ENCODE data around the gene LRRC8C. TPM values are rescaled to one million over a fixed set of nuclear protein-coding genes. Genes with fewer than 3 reads are reported as not detected.
A peak's percentile ranks its signal among the peaks of the same experiment; 100 is the strongest.

LRRC8C gene
- polyA plus RNA-seq, 10 donors: 8.4 to 12.3 (median 9.7) TPM

- DNase-seq: no peak
Observed at GRCh38 chr1:89727517-89728312, 94.8 kb downstream of the LRRC8C start.

DNA sequence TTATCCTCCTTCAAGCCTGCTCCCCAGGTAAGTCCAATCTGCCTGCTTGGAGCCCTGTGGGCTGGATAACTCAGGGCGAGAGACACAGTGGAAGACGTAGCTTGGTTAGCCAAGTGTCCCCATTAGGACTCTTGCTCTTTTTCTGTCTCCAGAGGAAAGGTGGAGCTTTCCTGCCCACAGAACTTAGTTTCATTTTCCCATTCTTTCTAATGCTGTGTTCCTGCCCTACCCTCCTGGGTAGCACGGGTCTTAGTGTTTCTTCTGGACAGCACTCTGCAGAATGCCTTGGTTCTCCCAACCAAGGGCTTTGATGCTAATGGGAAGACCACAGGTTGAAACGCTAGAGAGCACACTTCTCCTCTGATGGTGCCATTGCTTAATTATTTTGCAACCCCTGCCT, 95.5 kb downstream of the LRRC8C start:
- no peak for DNase-seq

DNA sequence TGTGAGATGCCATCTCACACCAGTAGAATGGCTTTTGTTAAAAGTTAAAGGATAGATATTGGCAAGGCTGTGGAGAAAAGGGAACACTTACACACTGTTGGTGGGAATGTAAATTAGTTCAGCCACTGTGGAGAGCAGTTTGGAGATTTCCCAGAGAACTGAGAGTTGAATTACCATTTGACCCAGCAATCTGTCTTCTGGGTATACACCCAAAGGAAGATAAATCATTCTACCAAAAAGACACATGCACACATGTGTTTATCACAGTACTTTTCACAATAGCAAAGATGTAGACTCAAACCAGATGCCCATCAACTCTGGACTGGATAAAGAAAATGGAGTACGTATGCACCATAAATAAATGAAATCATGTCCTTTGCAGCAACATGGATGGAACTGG, 99.3 kb downstream of the LRRC8C start:
- DNase-seq: no peak

DNA sequence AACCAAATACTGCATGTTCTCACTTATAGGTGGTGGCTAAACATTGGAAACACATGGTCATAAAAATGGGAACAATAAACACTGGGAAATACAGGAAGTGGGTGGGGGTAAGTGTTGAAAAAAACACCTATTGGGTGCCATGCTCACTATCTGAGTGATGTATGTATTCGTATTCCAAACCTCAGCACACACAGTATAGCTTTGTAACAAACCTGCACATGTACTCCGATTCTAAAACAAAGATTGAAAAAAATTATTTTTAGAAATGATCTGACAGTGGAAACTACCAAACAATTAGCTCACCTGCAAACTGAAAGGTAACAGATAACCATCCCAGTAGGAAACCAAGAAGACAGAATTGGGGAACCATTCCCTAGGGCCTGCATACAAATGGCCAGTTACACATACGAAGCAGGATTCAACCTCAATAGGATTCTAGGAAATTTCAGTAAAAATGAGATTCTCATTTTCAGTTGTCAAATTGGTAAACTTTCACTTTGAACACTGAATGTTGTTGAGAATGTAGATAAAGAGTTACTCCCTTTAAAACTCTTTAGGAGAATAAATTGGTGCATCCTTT, 99.8 kb downstream of the LRRC8C start:
- no peak for DNase-seq

DNA sequence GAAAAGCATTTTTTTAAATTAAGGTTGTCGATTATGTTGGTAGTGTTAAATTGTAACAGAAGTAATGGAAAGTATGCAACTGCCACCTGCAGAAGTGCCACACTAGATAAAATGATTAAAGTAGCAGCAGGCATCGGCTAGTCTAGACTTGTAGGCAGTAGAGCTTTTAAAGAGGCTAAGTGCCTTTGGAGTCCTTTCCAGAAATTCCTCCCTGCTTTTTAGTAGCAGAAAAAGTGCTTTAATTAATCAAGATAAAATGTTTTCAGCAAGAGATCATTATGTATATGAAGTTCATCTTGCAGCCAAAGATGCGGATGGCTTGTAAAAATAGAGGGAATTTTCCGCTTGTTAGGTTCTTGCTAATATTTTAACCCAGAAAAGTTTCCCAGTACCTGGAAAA, 100.8 kb downstream of the LRRC8C start:
- DNase-seq: no peak

- DNase-seq: peak in 1 of 3 donors; percentile 24
Observed at GRCh38 chr1:89734442-89734841, 101.5 kb downstream of the LRRC8C start.

GRCh38 chr1:89735479-89735878, 102.6 kb downstream of the LRRC8C start:
- peak in 1 of 3 donors; percentile 25 for DNase-seq

DNA sequence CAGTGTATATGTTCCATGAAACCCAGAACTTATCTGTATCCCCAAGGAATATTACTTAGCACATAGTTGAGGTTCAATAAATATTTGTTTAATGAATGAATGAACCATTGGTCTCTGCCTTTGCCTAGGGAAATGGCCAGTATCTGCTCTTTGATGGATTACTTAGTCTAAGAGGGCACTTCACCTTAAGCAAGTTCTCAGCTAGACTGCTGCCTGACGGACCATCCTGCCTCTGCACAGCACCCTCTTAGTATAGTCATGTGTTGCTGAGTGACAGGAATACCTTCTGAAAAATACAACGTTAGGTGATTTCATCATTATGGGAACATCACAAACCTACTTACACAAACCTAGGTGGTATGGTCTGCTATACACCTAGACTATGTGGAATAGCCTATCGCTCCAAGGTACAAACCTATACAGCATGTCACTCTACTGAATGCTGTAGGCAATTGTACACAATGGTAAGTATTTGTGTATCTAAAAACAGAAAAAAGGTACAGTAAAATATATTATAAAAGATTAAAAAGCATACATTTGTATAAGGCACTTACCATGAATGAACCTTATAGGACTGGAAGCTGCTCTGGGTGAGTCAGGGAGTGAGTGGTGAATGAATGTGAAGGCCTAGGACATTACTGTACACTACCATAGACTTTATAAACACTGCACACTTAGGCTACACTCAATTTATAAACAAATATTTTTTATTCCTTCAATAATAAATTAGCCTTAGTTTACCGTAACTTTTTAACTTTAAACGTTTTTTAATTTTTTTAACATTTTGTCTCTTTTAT, 104.2 kb downstream of the LRRC8C start:
- DNase-seq: no peak

- DNase-seq: no peak
Observed at GRCh38 chr1:89737985-89738510, 105.1 kb downstream of the LRRC8C start.

DNA sequence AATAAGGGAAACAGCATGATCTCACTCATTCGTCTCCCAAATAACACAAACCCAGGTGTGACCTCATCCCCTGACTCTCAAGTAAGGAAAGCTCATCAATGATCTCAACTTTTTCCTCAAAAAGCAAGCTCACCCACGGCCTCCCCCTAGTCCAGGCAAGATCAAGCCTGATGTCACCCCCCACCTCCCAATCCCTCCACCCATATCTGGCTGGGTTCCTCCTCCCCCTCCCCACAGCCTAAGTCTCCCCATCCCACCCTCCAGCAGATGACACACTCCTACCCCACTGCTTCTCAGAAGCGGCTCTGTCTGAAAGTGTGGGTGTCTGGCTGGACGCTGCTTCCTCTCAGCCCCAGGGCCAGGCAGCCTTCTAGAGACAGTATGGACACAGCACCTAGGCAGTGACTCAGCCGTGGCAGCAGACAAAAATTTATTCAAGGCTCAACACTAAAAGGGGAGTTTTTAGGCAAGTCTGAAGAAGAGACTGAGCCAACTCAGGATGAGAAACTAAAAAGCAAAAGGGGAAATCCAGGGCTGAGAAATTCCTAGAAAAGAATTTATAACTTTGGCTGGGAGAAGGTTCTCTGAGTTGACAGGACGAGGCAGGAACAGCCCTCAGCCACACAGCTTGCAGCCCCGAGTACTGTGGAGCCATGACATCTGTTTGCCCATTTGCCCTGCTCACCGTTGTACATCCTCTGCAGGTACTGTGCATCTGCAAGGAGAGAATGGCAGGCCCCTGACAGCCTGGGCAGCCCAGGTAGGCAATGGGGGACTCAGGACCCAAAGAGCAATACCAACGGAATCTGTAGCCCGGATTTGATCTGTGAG, 106.3 kb downstream of the LRRC8C start:
- DNase-seq: peak in 2 of 3 donors; percentile 47 to 56

GRCh38 chr1:89739844-89740216, 106.9 kb downstream of the LRRC8C start:
- no peak for DNase-seq

DNA sequence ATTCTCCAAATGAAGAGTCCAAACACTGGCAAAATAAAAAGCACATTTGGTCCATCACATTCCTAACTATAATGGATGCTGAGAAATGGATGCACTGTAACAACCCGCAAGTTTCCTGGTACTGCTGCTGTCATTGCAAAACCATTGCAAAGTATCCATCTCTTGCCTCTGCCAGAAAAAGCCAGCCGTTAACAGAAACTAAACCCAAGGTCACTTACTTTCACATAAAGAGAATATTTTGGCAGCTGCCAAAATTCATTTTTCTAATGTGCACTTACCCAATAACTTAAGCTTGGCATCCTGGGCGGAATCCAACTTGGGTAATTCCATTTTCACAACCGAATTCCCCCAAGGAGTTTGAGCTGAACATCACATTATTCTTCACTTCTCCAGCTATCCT, 110.9 kb downstream of the LRRC8C start:
- no peak for DNase-seq

- no peak for DNase-seq
Observed at GRCh38 chr1:89746424-89747149, 113.7 kb downstream of the LRRC8C start.

DNA sequence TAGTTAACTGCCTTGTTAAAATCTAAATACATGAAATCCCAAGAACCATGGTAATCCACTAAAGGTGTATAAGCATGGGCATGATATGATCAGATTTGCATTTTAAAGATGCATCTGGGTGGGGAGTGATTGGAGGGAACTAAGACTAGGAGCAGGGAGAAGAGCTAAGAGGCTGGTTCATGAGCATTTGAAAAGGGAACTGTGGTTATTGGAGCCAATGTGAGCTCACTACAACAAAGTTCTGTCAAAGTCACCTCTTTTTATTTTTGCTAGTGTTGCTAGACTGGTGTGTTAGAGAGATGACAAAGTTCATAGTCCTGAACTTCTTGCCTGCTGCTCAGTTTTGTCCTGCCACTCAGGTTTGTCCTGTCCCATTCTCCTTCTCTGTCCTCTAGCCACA, 120.8 kb downstream of the LRRC8C start:
- DNase-seq: no peak

GRCh38 chr1:89754518-89754917, 121.6 kb downstream of the LRRC8C start:
- no peak for DNase-seq

- DNase-seq: no peak
Observed at GRCh38 chr1:89755591-89755990, 122.7 kb downstream of the LRRC8C start.

DNA sequence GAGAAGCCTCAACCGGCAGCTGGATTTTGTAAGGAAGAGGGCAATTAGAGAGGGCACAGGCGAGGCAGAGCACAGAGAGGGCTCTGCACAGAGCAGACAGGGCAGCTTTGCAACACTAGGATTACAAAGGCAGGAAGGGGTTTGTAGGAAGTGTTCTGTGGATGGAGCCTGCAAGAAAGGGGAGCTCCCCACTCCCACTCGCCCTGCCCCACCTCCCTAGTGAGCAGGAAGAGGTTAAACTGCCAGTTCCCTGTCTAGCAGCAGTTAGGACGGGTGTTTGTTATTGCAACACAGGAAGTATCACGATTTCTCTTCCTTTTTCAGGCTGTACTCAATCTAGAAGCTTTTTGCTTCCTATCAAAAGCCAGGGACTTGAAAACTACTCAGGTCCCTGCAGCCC, 124.6 kb downstream of the LRRC8C start:
- peak in 2 of 3 donors; percentile 11 to 61 for DNase-seq

GRCh38 chr1:89758156-89758555, 125.2 kb downstream of the LRRC8C start:
- peak in 2 of 3 donors; percentile 6 to 71 for DNase-seq

- DNase-seq: peak in 1 of 3 donors; percentile 43
Observed at GRCh38 chr1:89759036-89759435, 126.1 kb downstream of the LRRC8C start.

GRCh38 chr1:89760496-89760895, 127.6 kb downstream of the LRRC8C start:
- DNase-seq: peak in 1 of 3 donors; percentile 27

- no peak for DNase-seq
Observed at GRCh38 chr1:89761338-89761737, 128.4 kb downstream of the LRRC8C start.

Data from muscle of back (tissue), 11 donors.